Pancreas (tissue), 10 donors: ENCODE results near the gene USP31. TPM values are rescaled to one million over a fixed set of nuclear protein-coding genes. Genes with fewer than 3 reads are reported as not detected.
A peak's percentile ranks its signal among the peaks of the same experiment; 100 is the strongest.

ENCODE experiments used
- ATAC-seq, 4 donors: fragments of 200-7000 bp; cut with Tn5 transposase; one replicate each; pipeline versions ENCODE4 v1.8.0 to v1.9.1; 2020; ENCODE audit warnings: mild to moderate bottlenecking in 4 of 4, moderate library complexity in 4 of 4
- DNase-seq, 6 donors: peaks; one replicate each; pipeline ENCODE4 v3.0.0-alpha.2; 2020
- FAIRE-seq: peaks from 2 replicates; lab custom pipeline; 2012; peaks lifted over from hg19 to GRCh38; lab: Jason Lieb, UNC
- H3K27ac ChIP-seq, 4 donors: fragments of 200-600 bp; sonication (generic); 1 replicate in 3 of 4; 2 replicates in 1 of 4; pipeline versions ENCODE4 v1.5.0 to v1.8.0; 2020
- H3K27me3 ChIP-seq, 4 donors: fragments of 200-600 bp; one replicate each; pipeline ENCODE4 v1.8.0; 2021
- H3K36me3 ChIP-seq, 3 donors: fragments of 200-600 bp; sonication (generic) in 1 of 3; one replicate each; pipeline versions ENCODE4 v1.5.0 to v1.8.0; 2020 to 2021
- H3K4me1 ChIP-seq, 3 donors: fragments of 200-600 bp; one replicate each; pipeline ENCODE4 v1.8.0; 2021
- H3K4me3 ChIP-seq, 4 donors: fragments of 200-600 bp; sonication (generic) in 2 of 4; one replicate each; pipeline versions ENCODE4 v1.5.0 to v1.8.0; 2020 to 2021
- H3K9me3 ChIP-seq, 4 donors: fragments of 200-600 bp; one replicate each; pipeline ENCODE4 v1.8.0; 2021
- CTCF ChIP-seq, 4 donors: fragments of 200-600 bp; sonication (generic) in 3 of 4; IDR thresholded peaks; one replicate each; pipeline versions ENCODE4 v1.5.0 to v1.8.0; 2021; ENCODE audit warnings: antibody characterized with exemption in 4 of 4
- WGBS, 2 donors: extraction: QIAGEN DNeasy Blood & Tissue Kit; methylation state at CpG; one replicate each; pipeline ENCODE4 v1.1.7; 2013; 5-methylcytosine and 5-hydroxymethylcytosine counted together
- intact Hi-C, 3 donors: fragments of 100-400 bp; cut with DNase I; formaldehyde crosslinking; loops; one replicate each; pipeline versions ENCODE4 v1.11.1 to v1.14.2; 2022
- polyA plus RNA-seq, 2 donors: library from polyadenylated mRNA; stranded (reverse); fragments of 200-250 nt; gene quantifications; one replicate each; pipeline ENCODE4 v1.2.3, GENCODE V29; 2013
- total RNA-seq, 6 donors: library from RNA; stranded (reverse); fragmentation: NEBNext Ultra II Directional in 4 of 6; extraction: Animal tissue kit (Norgen Biotek cat#: 25700) in 4 of 6; gene quantifications; one replicate each; pipeline versions ENCODE4 v1.2.1 to v1.2.4, GENCODE V29; 2021 to 2023
- donor health status: healthy with polysubstance abuse.
- donor health status: DM: no; HTN: no; CAD: no; lungs with moderate emphysema.
- donor health status: DM: no; HTN: no; CAD: no.
- donor health status: control.
- donor health status: control.
- donor health status: Bipolar disorder and iron deficiency.
- donor health status: DM: yes; HTN: yes; CAD: no.
- donor health status: DM: no; HTN: no; CAD: no.
- donor health status: DM: no; HTN: no; CAD: no.
- donor health status: DM: yes; HTN: yes; CAD: no.

Gene USP31
- total and polyA plus RNA-seq, 8 donors, result 1.9 to 10.0 (median 5.5) TPM

- peak; percentile 80 to 99 (median 96) for ATAC-seq
- no peaks in the 10 kb centered on the region for H3K9me3 ChIP-seq
- H3K4me3 ChIP-seq, result no peak overlapping the region
- intact Hi-C loops, result no loop called here
- H3K27ac ChIP-seq, result no peak overlapping the region
- H3K36me3 ChIP-seq, result no peaks in the 10 kb centered on the region
- peak; percentile 66 to 77 (median 72) for TF ChIP-seq CTCF (IDR thresholded peaks at IDR 0.05)
- no peaks in the 10 kb centered on the region for H3K27me3 ChIP-seq
- peak; percentile 75 for FAIRE-seq
- WGBS, 2 donors, result 18 to 21% methylated on average over 9 of the region's 9 CpGs
- no peaks in the 10 kb centered on the region for H3K4me1 ChIP-seq
- DNase-seq, result peak in 5 of 6 donors; percentile 48 to 72 (median 59)
Observed at GRCh38 chr16:23060458-23061320, 88.6 kb downstream of the USP31 start.

- Histone ChIP-seq H3K36me3 (no peaks in the 10 kb centered on the region), H3K27ac (no peak overlapping the region), H3K9me3 (no peaks in the 10 kb centered on the region), H3K4me3 (no peak overlapping the region), H3K27me3 (no peaks in the 10 kb centered on the region), H3K4me1 (no peaks in the 10 kb centered on the region)
- intact Hi-C loops, result loop anchor here in 1 of 3 donors (10.0 kb wide), 1 partner anchor 155 kb away; no protein-coding TSS in a partner anchor
- WGBS, 2 donors, result 38 to 54% methylated on average over 5 of the region's 5 CpGs
- ATAC-seq (no peak), FAIRE-seq (no peak), DNase-seq (no peak)
- no peak for TF ChIP-seq CTCF (IDR thresholded peaks at IDR 0.05)
Observed at GRCh38 chr16:23059433-23059832, 89.8 kb downstream of the USP31 start.

GRCh38 chr16:23058576-23058975 is 90.7 kb downstream of the USP31 start:
- intact Hi-C loops, result loop anchor here in 1 of 3 donors (10.0 kb wide), 1 partner anchor 154 kb away; no protein-coding TSS in a partner anchor
- 52 to 71% methylated on average over 4 of the region's 4 CpGs for WGBS, 2 donors
- no peaks in the 10 kb centered on the region for H3K9me3 ChIP-seq
- no peaks in the 10 kb centered on the region for H3K4me1 ChIP-seq
- DNase-seq, result no peak
- no peaks in the 10 kb centered on the region for H3K27me3 ChIP-seq
- no peaks in the 10 kb centered on the region for H3K36me3 ChIP-seq
- H3K4me3 ChIP-seq, result no peak overlapping the region
- no peak for TF ChIP-seq CTCF (IDR thresholded peaks at IDR 0.05)
- FAIRE-seq, result no peak
- H3K27ac ChIP-seq, result no peak overlapping the region
- ATAC-seq, result no peak

GRCh38 chr16:23057013-23057596 is 92.1 kb downstream of the USP31 start:
- 77 to 92% methylated on average over 1 of the region's 1 CpG for WGBS, 2 donors

More at GRCh38 chr16:23057013-23057596, 92.1 kb downstream of the USP31 start:
- H3K9me3 ChIP-seq, result no peaks in the 10 kb centered on the region
- H3K27ac ChIP-seq, result no peak overlapping the region
- ATAC-seq (no peak), DNase-seq (no peak), FAIRE-seq (no peak)
- no peaks in the 10 kb centered on the region for H3K4me1 ChIP-seq
- no peak overlapping the region for H3K4me3 ChIP-seq
- H3K36me3 ChIP-seq, result no peaks in the 10 kb centered on the region
- intact Hi-C loops, result loop anchor here in 1 of 3 donors (10.0 kb wide), 1 partner anchor 152 kb away; no protein-coding TSS in a partner anchor
- no peaks in the 10 kb centered on the region for H3K27me3 ChIP-seq
- no peak for TF ChIP-seq CTCF (IDR thresholded peaks at IDR 0.05)
